Activated CD8-positive, alpha-beta memory T cell treated with anti-CD3 and anti-CD28 coated beads, Interleukin-2, amount 50 U/mL, for 48 hours (primary cell): Measurements from ENCODE around the gene FOXJ3.

Source experiments
- DNase-seq: peaks from one replicate; pipeline ENCODE4 v3.0.0-alpha.2; 2020

Gene FOXJ3

DNA sequence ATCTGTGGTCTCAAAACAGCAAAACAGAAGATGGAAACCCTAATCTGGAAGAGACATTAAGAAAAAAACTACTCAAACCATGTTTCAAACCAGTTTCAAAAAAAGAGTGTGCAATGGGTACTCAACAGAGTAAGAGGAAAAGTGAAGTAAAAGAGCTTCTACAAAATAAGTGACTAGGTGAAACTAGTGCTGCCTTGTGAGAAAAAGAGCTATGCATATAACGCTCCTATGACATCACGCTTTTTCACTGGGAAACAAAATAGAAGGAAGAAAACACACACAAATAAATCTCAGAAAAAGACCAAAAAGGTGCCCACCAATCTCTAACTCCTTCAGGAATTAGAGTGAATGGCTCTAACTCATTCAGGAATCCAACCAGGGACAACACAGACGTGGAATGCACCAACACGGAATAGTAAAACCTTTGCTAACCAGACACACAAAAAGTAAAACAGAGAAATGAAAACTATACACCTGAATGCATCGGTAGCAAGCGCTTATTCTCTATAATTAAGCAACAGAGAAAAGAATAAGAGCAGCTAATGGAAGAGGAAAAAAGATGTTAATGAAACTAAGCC lies 1.3 kb downstream of the FOXJ3 start:
- no peak for DNase-seq

DNA sequence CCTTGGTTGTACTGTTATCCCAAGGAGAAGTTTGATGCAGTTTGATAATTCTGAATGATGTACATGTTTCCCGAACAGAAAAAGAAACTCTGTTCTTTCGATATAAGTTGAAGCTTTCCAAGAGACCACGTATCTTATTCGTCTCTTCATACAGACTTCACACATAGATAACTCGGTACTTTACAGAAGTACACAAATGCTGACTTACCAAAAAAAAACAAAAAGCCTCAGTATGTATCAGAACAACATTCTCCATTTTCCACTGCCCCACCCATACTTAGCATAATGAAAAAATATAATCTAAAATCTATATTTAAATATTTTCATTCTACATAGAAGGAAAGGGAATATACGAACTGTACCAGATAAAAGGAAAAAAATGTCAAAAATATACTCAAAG lies 2.2 kb downstream of the FOXJ3 start:
- no peak for DNase-seq

DNA sequence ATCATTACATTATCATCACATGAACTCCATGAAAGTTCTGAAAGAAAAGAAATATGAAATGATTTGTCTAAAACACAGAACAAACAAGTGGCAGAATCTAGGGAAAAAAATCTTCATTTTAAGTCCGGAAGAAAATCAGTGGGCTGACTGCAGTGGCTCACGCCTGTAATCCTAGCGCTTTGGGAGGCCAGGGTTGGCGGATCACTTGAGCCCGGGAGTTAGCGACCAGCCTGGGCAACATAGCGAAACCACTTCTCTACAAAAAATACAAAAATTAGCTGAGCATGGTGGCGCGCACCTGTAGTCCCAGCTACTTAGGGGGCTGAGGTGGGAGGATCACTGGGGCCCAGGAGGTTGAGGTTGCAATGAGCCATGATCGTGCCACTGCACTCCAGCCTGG lies 4.8 kb downstream of the FOXJ3 start:
- no peak for DNase-seq

DNA sequence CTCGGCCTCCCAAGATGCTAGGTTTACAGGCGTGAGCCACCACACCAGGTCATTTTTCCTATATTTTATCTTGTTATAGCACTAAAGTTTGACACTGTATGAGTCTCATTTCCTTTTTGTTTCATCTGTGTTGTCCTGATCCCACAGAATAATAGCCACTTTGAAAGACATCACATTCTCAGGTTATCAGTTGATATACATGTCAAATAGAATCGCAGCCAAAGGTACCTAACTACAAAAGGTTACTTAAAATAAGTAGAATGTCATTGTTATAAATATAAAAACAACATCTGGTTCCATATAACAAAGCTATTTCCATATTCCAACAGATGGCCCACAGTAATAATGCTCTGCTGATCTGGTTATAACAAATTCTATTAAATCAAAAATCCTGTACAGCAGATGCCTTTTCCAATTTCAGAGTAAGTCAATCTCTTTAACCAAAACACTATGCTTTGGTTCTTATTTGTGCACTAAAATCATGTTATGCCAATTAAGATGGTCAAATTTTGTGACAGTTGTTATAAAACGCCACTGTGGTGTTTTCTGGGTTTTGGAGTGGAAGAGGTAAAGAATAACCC lies 6.0 kb downstream of the FOXJ3 start:
- DNase-seq, result no peak

DNA sequence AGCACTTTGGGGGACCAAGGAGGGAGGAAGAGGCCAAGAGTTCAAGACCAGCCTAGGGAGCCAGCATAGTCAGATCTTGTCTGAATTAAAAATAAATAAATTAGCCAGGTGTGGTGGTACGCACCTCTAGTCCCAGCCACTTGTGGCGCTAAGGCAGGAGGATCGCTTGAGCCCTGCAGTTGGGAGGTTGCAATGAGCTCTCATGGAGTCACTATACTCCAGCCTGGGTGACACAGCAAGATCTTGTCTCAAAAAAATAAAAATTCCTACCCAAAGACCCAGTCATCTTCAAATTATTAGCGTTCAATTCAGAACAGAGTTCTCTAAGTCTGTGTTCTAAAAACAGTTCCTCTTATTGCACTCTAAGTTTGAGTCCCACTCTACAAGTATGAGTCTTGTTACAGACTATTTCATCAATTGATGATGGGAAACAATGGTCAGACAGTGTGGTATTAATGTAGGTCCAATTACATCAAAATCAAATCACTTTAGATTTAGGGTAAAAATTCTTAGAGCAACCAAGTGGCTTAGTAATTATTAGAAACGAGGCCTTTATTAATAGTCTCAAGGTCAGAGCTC lies 6.9 kb downstream of the FOXJ3 start:
- DNase-seq, result no peak

DNA sequence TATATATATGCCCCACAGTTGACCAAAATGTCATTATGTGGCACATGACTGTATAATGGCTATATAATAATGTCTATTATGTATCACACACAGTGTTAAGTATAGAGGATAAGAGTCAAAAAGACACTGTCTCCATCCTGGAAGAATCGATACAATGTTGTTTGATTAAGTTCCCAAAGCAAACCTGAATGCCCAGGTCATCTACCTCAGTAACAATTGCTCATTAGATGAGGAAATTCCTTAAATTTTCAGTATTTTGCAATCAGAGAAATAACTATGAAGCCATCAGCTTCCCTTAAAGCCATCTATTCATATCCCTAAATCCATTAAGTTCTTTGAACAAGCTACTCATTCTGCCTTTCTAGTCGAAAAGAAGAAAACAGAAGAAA lies 10.0 kb downstream of the FOXJ3 start:
- DNase-seq, result no peak

DNA sequence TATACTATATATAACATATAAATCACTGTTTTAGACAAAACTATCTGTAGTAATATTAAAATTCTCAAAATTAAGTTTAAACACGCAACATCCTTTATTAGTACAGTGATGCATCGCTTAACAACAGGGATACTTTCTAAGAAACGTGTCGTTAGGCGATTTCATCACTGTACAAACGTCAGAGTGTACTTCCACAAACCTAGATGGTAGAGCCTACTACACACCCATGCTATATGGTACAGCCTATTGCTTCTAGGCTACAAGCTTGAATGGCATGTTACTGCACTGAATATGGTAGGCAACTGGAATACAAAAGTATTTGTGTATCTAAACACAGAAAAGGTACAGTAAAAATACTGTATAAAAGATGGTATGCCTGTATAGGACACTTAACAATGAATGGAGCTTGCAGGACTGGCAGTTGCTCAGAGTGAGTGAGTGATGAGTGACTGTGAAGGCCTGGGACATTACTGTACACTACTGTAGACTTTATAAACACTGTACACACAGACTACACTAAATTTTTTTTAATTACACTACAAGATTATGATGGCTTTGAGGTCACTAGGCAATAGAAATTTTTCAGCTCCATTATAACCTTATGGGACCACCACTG lies 10.5 kb downstream of the FOXJ3 start:
- no peak for DNase-seq

DNA sequence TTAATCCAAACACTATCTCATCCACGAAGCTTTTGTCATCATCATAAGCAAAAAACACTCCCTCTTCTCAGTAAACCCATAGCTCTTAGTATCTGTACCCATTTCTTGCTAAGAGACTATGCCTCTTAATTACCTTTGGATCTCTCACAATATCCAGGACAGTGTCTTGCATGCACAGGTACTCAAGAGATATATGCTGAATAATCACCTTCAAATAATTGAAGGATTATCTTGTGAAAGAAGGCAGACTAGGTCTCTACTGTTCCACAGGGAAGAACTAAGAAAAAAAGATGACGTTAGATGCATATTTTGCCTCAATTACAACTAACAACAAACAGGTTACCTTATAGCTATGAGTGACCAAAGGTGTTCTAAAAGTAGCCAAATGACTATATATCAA lies 11.5 kb downstream of the FOXJ3 start:
- no peak for DNase-seq

DNA sequence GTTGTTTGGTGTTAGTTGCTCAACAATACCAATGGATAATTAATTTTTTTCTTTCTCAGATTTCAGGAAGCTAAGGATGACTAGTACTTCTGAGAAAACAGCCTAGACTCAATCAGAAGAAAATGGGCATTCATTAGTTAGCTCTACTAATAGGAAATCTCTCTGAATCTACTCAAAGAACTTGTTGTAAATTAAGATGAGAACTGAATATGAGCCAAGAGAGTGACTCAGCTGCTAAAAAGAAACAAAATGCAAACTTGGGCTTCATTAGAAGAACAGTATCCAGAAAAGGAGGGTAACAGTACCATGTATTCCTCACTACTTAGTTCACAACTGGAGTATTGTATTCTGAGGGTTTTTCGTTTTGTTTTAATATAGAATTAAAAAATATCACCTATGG lies 12.5 kb downstream of the FOXJ3 start:
- no peak for DNase-seq

DNA sequence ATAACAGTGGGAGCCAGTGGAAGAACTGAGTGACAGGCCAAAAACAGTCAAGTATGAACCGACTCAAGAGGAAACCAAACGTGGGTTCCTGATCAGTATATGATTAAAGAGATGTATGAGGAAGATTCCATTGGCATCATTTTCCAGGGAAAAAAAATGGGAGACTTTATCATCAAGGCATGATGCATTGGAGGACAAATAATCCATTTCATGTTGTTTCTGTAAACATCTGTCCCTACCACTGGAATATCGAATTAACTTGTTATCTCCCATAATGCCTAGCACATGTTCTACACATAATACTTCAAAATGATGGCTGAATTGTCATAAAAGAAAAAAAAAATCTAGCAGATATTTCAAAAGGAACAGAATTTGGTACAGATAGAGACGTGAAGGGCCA lies 13.3 kb downstream of the FOXJ3 start:
- DNase-seq, result no peak

DNA sequence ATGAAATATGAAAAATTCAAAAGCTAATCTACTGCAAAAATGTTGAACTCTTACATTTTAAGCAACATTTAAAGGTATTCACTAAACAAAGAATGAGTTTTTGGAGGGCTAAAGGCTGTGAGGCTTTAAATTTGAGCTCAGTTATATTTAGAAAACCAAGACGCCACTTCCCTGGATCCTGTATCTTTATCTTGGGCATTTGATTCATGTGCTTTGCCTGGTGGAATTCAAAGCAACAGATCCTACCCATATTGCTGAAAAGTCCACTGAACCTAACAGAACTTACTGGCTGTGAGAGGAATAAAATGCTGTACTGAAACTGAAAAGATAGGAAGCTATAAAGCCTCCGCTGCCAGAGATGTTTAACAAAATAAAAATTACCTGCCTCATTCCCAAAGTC lies 14.3 kb downstream of the FOXJ3 start:
- DNase-seq, result no peak

DNA sequence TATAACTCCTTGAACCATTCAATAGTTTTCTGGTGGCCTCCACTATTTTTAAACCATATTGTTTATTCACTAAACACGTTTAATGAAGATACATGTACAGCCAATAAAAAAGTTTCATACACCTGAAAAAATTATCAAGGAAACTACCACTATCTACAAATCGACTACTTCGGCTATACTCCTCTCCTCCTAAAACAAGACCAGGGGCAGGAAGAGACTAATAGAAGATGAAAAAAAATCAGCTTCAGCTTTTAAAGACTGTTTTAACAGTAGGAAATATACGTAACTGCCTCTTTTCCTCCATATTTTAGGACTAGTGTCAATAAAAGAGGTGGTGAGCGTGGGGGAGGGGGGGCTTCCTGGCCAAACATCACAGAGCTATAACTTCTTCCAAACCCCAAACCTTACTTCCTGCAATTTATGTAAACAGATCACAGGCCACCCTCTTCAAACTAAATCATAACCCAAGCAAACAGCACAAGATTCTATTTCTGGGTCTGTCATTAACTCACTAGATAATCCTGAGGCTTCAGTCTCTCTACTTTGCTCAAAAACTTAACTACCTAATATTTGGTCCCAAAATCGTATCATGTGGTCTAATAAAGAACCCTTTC lies 15.1 kb downstream of the FOXJ3 start:
- no peak for DNase-seq

DNA sequence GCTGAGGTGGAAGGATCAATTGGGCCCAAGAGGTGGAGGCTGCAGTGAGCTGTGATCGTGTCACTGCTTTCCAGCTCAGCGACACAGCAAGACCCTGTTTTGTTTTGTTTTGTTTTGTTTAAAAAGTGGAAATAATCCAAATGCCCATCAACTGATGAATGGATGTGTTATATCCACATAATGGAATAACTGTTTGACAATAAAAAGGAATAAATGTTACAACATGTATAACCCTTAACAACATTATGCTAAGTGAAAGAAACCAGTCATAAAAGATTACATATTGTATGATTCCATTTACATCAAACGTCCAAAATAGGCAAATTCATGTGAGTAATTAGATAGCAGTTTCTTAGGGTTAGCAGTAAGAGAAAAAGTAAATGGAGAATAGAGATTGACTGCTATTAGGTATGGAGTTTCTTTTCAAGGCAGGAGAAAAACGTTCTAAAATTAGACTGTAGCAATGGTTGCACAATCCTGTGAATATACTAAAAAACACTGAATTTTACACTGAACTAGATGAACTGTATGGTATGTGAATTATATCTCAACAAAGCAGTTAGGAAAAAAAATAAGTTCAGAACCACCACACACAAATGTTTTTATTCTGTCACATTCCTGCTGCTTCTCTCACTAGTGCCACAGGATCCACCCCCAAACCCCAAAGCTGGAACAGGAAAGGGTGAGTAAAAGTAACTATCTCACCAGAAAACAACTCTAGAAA lies 15.7 kb downstream of the FOXJ3 start:
- DNase-seq, result no peak

DNA sequence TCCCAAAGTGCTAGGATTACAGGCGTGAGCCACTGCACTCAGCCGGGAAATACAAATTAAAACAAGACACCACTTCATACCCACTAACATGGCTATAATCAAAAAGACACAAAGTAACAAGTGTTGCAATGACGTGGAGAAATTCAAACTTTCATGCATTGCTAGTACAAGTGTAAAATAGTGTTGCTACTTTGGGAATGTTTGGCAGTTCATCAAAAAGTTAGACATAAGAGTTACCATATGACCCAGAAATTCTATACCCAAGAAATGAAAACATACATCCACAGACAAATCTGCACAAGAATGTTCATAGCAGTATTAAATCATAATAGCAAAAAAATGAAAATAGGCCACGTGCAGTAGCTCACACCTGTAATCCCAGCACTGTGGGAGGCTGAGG lies 16.4 kb downstream of the FOXJ3 start:
- no peak for DNase-seq

DNA sequence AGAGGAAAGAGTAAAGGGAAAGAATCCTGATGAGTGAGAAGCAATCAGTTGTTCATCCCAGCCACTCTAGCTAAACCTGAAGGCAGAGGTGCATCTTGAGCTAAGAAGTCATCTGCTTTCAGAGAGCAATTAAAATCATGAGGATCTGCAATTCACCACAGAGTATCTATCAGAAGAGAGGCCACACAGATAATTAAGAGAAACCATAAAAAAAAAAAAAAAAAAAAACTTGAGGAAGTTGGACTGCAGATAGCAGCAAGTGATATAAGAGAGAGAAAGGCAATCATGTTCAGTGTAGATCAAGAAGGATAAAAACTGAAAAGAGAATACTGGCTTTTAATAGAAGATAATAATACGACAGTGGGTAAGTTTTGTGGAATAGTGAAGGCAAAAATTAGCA lies 17.7 kb downstream of the FOXJ3 start:
- DNase-seq, result no peak

DNA sequence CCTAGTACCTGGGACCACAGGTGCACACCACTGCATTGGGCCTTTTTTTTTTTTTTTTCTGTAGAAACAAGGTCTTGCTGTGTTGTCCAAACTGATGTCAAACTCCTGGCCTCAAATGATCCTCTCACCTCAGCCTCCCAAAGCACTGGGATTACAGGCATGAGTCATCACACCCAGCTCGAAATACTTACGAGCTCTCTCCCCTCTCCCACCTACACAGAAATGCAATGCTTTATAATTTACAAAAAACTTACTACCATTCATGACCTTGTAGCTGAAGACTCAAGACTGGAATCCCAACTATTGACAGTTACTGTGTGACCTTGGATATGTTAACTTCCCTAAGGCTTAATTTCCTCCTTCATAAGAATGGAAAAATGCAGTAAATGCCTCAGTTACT lies 18.7 kb downstream of the FOXJ3 start:
- DNase-seq, result no peak

DNA sequence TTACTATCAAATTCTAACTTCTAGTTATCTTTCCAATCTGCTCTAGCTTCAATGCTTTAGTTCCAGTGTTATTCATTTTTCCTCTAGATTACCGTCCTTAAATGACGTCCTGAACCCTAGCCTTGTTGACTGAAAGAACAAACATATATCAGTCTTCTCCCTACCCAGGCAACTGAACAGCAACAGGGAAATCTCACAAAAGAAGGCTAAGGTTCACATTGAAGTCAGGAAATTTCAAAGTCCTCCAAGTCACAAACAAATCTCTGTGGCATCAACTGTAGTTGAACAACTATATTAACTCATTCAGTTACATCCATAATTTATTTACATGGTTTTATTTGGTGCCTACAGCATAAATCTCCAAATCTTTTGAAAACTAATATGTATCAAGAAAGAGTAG lies 19.5 kb downstream of the FOXJ3 start:
- DNase-seq, result no peak

DNA sequence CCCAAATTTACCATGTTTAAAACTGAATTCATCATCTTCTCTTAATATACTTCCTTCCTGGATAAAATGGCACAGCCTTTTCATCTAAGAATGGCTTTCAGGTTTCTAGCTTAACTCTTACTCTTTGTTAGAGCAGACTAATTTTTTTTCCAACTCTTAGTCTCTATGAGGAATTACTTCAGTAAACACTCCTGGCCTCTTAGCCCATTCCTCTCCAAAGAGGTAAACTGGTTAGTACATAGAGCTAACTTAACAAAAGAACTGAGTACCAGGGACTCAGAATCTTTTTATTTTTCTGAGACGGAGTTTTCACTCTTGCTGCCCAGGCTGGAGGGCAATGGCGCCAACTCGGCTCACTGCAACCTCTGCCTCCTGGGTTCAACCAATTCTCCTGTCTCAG lies 21.1 kb downstream of the FOXJ3 start:
- no peak for DNase-seq

DNA sequence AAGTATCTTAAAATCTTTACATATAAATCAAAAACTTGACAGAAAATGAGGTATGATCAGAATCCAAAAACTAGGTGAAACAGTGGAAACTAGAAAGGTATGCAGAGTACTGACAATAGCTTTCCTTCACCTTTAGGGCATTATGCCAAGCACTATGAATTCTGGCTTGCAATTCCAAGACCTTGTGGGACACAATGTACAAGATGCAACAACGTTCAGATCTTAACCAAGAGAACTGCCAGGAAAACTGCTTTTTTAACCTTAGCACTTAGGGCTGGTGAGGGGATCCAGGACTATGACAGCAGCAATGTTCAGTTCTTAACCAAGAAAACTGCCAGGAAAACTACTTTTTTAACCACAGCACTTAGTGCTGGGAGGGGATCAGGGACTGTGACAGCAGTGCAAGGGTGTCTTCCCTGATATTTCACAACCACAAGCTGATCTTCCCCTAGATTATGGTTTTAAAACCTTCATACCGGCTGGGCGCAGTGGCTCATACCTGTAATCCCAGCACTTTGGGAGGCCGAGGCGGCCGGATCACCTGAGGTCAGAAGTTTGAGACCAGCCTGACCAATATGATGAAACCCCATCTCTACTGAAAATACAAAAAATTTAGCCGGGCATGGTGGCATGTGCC lies 22.3 kb downstream of the FOXJ3 start:
- no peak for DNase-seq

DNA sequence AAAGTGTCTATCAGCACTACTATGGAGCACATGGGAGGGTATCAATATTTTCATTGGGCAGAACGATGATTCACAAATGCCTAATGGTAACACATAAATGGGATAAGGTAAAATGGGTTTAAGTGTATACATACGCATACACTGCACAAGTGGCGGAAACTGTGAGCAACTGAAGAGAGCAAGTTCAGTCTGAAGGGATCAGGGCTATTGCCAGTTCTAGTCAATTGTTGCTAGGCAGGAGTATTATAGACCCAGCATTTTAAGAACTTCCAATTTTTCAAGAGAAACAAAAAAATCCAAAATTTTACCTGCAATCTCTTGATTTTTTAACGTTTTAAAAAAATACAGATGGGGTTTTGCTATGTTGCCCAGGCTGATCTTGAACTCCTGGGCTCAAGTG lies 23.1 kb downstream of the FOXJ3 start:
- DNase-seq, result no peak

DNA sequence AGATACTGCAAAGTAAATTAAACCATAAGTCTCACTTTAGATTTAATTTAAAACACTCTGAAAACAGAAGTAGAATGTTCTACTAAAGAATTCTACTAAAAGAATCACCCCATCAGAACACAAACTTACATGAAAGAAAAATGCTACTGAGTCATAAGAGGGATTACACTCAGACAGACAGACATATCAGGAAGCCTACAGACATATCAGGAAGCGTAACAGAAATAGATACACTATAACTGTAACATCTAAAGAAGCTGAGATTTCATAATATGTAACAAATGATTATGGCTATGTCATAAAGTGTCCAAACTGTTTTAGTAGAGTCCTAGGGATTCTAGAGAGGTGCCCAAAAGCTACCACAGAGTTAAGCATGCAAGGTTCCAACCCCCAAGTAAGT lies 23.9 kb downstream of the FOXJ3 start:
- DNase-seq, result no peak

DNA sequence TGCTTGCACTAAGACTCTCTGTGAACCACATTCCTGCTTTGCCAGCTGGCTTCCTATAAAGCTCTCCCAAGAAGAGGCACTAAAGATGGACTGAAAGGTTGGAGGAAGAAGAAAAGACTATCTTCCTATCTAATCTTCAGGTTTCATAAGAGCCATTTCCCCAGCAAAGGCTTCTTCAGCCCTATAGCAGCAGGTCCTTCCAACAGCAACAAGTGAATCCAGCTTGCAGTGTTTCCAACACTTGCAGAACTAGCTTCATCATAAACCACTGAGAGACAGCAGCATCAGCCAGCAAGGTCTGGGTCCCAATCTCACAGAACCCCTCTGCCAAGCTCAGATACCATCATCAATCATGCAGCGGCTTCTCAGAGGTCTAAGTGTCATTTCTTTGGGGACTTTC lies 28.1 kb downstream of the FOXJ3 start:
- DNase-seq, result no peak

DNA sequence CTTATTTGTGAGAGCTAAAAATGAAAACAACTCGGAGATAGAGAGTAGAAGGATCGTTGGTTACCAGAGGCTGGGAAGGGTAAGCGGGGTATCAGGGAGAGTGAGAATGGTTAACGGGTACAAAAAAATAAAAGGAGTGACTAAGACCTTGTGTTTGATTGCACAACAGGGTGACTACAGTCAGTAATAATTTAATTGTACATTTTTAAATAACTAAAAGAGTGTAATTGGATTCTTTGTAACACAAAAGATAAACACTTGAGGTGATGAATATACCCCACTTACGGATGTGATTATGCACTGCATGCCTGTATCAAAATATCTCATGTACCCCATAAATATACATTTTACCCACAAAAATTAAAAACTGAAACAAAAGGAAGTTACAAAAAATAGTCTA lies 29.4 kb downstream of the FOXJ3 start:
- no peak for DNase-seq
